H4 (cell line): ENCODE results near the gene OPN1SW. TPM values are rescaled to one million over a fixed set of nuclear protein-coding genes. Genes with fewer than 3 reads are reported as not detected.

ENCODE experiments used
- DNase-seq: peaks from one replicate; pipeline ENCODE4 v3.0.0-alpha.2; 2015; ENCODE audit warnings: low spot score
- total RNA-seq: library from RNA; depleted of rRNA; stranded (reverse); fragments of >200 nt; shearing (Covaris generic); gene quantifications from 2 replicates; pipeline ENCODE4 v1.2.3, GENCODE V29; 2014

OPN1SW gene
- total RNA-seq, 1 experiment from 2014 or later: not detected

DNA sequence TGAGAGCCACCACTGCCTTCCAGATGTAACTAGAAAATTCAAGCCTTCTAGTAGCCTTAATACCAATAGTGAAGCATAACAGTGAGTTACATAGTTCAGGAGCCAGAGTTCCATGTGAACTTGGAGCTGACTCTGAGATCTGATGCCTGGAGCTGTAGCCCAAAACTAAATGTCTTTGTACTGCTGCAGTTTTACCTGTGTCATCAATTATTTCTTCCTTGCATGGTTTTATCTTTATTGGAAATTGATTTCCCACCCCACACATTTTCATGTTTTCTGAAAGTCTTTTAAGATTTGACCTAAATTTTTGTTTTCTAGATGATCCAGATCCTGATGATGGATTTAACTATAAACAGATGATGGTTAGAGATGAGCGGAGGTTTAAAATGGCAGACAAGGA is 17.0 kb downstream of the OPN1SW start:
- DNase-seq: no peak

DNA sequence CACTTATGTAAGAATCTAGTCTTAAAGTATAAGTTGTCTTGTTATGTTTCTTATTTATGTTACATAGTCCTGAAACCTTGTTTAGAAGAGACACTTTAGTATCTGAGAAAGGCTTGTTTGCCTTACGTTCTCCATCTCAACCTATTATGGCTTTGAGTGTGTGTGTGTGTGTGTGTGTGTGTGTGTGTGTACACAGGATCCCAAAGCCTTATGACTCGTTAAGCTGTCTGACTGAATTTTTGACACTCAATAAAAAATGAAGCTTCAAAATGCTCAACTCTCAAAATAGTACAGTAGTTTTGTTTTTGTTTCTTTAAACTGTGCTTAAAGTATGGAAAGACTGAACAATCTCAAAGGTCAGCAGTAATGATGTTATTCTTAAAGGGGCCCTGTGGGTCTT is 18.4 kb downstream of the OPN1SW start:
- DNase-seq: no peak

DNA sequence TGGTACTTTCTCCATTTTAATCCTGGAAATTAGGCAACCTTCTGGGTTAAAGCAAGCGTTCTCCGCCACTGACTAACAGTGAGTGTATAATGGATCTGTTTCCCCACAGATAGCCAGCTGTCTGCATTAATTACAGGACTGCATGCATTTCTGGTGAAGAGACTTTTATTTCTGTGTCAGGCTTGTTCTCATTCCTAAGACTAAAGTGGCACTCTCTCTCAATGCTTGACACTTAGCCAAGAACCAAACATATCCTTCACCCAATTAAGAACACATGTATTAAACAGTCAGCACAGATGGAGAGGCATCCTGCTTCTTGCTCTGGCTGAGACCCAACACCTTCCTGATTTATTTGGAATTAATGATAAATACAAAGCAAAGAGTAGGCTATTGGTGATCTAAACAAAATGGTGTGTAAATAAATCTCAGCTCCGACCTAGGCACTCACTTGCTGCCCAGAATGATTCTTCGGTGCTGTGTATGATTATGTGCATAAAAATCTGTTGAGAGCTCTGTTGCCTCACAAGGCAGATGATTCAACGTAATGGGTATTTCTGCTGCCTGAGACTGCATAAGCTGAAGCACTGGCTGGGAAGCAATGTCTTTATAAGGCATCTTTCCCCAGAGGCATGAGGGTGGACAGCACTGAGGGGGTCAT is 19.6 kb downstream of the OPN1SW start:
- DNase-seq: no peak

DNA sequence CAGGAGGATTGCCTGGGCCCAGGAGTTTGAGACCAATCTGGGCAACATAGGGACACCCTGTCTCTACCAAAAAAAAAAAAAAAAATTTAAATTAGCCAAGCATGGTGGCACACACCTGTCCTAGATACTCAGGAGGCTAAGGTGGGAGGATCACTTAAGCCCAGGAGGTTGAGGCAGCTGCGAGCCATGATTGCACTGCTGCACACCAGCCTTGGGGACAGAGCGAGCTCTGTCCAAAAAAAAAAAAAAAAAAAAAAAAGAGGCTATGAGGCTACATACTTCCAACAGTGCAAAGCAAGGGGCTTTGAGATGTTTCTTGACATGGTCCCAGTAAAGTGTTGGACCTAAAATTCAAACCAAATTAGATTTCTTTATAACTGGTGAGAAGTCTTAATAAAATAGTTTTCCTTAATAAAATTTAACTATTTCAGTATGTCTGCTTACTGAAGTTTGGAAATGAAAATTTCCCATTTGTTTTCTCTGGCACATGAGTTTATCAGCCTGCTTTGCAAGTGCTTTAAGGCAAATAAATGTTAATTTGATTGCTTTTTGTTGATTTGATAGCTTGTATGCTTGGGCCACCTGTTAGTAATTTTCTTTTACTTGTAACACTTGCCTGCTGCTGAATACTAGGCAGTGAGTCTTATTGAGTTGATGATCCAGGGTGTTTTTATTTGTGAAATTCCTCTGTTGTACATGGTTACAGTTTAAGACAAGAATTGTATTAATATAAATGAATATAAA is 20.3 kb downstream of the OPN1SW start:
- DNase-seq: no peak

DNA sequence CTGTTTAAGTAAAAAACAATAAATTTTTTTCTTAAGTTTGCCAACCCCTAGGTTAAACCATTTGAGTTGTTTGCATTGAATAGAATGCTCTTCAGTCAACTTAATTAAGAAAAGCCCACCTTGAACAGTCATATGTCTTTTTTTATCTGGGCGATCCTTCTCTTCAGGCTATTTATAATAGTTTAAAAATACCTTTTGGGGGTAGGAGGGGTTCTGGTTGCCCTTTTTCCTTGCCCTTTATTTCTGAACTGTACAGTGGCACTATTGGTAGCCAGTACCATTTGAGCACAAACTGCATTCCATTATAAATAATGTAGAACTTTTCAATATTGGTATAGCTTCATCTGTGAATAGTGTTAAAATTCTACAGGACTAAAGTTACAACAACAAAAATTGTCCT is 23.3 kb downstream of the OPN1SW start:
- no peak for DNase-seq

DNA sequence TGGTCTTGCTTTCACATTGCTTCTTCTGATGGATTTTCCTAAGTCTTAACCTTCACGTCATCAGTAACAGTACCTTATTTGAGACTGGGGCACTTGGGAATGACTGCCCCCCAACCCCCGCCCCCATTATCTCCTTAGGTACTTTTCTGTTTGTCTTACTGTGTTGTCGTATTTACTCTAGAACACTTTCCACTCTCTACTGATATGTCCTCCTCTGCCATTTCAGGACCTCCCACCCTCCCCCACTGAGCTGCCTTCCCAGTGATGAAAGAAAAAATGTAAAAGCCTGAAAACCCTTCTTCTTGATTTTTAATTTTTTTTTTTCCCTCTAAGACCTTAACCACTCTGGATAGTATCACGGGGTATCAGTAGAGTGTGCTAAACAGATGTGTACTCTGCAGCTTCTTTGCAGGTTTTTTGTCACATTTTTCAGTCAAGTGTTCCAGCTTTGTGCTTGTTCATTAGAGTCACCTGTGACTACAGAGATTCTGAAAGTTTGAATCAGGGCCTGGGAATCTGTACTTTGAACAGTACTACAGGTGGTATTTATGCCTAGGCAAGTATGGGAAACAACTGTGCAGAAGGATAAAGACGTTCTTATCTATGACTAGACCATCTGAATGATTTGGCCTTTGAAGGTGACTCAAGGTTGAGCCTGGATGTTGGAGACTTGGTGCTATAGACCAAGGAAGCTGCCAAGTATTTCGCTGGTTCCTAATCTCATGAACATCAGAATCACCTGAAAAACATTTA is 28.1 kb downstream of the OPN1SW start:
- DNase-seq: no peak

DNA sequence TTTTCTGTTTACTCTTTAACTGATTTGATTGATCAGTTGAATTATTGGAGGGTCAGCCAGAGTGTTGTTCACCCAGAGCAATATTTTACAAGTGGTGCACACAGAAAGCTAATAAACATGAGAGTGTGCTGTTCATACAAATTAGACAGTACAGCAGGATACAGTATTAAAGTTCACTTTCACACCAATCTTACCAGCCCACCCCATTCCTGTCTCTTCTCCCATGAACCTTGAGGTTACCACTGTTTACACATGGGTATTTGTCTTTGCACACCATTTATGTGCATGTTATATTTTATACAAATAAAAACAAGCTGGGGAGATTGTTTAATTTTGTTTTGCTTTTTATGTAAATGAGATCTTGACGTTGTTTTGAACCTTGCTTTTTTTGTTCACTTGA is 29.9 kb downstream of the OPN1SW start:
- DNase-seq: no peak

DNA sequence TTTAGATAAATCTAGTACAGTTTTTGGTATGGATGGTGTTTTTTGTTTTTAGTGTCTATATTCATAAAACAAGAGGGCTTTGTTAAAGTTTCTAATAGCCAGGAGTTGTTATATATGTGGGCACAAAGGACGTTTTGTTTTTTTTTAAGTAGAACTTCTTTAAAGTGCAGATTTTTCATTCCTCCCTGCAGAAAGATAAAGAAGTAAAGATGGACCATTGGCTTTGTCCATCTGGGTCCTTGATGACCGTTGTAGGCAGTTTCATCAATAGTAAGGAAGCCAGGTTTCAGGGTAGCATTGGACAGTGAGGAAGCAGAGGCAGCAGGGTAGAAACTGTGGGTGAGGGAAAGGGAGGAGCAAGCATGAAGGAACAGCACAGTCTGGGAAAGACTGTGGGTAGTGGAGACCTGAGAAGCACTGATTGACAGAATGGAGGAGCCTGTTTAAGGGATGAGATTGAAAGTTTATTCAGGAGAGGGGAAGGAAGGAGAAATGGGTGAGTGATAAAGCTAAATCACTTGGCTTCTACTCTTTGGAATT is 31.2 kb downstream of the OPN1SW start:
- no peak for DNase-seq

DNA sequence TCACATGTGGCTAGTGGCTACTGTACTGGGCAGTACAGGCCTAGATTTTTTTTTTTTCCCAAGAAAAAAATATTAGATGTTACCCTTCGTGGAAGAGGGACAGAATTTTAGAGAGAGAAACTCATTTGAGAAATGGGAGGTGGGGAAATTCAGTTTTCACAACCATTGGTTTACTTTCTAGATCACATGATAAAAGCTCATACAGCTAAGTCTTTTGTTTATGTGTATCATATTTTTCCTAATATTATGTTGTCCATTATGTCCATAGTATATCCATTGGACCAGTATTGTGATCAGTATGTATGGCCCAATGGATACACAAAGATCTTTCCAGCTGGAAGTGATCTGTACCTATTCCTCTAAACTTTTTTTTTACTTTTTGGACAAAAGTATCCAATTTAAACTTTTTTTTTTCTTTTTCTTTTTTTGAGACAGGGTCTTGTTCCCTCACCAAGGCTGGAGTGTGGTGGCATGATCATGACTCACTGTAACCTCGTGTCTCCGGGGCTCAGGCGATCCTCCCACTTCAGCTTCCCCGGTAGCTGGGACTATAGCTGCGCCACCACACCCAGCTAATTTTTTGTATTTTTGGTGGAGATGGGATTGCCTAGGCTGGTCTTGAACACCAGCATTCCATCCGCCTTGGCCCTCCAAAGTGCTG is 32.4 kb downstream of the OPN1SW start:
- no peak for DNase-seq

DNA sequence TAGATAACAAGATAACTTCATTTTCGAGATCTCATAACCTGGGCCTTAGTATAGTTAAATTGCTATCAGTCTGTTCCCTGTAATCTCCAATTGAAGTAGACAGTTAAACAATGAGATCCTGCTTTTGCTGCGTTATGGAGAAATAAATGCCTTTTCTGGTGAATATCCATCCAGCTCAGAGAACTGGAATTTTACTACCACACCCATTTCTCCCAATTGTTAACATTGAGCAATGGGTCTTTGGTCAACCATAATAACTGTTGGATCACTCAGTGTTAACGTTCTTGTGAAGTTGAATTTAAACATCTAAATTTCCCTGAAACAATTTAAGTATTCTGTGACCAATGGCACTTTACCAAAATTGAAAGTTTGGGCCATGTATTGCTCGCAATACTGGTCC is 33.4 kb downstream of the OPN1SW start:
- no peak for DNase-seq

DNA sequence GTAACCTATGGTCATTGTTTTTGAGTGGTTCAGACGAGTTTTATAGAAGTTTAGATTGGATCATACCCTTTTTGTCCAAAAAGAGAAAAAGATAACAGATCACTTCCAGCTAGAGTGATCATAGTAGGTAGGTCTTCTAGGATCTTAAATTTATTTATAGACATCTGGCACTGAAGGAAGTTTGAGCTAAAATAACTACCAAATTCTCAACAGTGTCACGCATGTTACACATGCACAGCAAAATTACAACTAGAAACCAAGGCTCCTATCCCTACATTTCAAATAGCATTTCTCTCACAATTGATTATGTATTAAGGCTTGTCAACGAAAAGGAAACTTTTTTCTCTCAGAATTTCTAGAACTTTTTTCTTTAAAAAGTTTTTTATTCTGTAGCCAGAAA is 34.1 kb downstream of the OPN1SW start:
- no peak for DNase-seq

DNA sequence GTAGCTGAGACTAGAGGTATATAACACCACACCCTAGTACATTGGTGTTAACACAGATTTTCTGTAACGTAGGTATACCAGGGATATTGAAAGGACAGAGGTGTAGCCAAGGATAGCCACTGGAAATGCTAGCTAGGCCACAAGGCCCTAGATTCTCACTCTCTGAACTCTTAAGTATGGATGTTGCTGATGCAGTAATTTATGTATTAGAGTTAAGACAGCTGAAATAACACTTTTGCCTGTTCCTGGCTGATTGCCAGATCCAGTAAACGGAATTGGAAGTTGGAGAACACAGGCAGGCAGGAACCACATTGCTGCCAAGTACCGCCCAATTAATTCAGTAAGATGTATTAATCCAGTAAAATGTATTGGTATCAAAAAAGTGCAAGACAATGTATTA is 34.6 kb downstream of the OPN1SW start:
- DNase-seq: no peak

DNA sequence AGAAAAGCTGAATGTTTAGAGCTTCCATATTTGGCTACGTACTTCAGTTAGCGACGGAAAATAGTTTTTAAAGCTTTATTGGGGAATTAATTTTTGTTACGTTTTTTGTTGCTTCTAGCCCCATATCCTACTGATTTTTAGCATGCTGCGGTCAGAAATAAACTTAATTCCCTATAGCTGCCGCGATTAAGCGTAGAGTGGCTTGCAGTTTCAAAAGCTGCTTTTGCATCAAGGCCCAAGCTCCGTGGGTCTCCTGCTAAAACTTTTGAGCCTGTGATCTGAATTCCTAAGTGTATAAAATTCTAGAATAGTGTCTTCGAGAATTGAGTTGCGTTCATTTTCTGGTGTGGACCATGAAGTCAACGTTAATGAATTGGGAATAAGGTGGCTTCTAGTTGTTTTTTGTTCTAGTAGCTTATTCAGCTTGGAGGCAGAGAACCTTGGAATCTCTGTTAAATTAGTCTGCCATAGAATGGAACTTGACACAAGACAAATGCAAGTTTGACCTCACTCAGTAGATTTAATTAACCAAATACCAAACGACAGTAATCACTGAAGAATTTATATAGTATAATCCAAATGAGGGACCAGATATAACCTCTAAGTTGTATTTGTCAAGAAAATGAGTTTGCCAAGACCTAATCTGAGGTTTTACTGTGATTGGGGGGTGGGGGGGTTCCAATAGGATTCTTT is 35.5 kb downstream of the OPN1SW start:
- DNase-seq: no peak

DNA sequence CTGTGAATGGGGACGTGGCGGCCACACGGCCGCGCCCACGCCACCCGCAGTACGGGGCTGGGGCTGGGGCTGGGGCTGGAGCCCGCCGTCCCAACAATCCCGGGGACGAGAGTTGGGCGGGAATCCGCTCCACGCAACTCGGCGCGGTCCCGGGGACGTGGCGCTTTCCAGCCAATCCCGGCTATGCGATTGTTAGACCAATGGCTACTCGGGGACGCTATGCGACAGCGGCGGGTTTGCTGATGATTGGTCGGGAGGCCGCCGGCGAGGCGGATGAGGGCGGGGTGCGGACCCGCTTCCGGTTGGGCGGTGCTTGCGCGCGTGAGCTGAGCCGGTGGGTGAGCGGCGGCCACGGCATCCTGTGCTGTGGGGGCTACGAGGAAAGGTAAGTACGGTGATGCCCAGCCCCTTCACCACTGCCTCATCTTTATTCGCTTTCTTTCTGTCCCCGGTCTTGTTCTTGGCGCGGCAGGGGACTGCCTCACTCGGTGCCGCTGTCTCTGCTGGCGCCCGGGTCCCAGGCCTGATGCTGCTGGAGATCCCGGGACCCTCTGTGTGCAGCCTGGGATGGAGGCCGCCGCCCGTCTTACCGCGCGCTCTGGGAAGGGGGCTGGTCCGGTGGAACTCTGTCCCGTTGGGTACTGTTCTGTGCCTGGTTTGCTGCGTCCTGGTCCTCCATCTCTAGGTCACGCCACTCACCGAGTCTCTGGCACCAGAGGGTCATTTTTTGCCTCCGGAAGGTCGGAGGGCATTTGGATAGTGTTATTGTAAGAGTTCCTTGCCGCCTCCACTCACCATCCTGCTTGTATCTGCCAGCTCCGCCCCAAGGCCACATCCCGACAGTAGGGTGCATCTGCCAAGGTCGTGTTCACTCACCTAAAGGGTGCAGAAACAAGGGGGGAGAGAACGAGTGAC is 36.3 kb downstream of the OPN1SW start, which contains the start of gene CALU:
TSS of gene CALU (plus strand) at position 312 of the 915 bp plus-strand sequence. CDS start 9,225 bp downstream, outside the sequence.
- DNase-seq: peak; percentile 97

DNA sequence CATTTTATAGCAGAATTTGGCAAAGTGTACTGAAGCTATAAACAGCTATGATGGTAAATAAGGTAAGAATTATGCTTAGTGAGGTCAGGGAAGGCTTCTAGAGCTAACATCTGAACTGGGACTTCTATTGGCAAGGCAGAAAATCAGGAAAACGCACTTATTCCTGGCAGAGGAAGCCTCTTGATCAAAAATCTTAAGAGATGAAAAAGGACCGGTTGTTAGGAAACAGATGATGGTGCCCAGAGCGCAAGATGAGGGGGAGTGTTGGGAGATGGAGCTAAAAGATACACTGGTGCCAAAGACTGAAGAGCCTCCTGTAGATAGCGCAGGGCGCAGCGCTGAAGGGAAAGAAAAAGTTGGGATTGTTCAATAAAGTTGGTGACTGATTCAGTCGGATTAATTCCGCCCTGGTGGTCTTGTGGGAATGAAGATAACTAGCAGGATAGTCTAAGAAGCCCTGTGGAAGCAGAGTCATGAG is 37.0 kb downstream of the OPN1SW start:
- DNase-seq: no peak

DNA sequence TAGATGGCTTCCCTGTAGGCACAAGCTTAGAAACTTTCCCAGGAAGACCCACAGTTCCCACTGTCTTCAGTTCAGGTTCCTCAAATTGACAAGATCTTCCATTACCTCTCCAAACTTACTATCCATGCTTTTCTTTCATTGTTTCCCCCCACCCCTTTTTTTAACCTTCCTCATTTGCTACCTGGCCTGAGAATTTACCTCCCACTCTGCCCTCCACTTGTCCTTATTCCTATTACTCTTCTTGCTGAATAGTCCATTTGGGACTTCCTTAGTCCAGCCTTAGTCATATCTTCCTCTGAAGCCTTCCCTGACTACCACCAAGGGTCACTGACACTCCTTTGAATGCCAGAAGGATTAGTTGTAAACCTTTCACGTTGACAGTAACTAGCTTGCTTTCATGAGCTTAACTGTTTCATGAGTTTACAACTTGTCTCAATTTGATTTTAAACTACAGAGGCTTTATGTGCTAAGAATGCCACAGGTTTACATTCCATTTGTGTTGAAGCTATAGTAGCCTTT is 37.7 kb downstream of the OPN1SW start:
- DNase-seq: no peak

DNA sequence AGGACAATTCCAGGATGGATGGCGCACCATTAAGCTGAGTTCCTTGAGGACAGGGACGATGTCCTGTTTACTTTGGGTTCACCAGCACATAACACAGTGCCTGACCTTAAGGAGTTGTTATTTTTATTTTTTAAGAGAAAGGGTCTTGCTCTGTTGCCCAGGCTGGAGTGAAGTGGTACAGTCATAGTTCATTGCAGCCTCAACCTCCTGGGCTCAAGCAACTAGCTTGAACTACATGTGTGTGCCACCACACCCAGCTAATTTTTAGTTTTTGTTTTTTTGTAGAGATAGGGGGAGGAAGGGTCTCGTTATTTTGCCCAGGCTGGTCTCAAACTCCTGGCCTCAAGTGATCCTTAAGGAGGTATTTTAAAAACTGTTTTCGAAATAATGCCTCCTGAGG is 38.2 kb downstream of the OPN1SW start:
- no peak for DNase-seq

DNA sequence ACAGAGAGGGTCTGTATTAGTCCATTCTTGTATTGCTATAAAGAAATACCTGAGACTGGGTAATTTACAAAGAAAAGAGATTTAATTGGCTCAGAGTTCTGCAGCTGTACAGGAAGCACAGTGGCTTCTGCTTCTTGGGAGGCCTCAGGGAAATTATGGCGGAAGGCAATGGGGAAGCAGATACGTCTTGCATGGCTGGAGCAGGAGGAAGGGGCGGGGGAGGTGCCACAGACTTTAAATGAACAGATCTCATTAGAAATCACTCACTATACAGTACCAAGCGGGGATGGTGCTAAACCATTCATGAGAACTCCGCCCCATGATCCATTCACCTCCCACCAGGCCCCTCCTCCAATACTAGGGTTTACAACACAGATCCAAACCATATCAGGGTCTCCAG is 40.2 kb downstream of the OPN1SW start:
- DNase-seq: no peak

DNA sequence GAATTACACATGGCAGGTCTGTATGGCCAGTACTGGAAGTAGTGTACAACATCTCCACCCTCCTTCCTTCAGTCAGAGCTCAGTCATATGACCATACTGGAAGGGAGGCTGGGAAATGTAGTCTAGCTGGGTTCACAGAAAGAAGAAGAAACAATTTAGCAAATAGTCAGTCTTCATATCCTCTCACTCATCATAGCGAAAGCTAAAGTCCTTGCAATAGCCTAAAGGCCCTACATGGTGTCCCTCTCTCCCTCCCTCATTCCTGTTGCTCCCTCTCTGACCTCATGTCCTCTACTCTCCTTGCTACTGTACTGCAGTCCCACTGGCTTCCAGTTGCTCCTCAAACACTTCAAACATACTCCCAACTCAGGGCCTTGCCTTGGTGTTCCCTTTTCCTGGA is 40.7 kb downstream of the OPN1SW start:
- no peak for DNase-seq

DNA sequence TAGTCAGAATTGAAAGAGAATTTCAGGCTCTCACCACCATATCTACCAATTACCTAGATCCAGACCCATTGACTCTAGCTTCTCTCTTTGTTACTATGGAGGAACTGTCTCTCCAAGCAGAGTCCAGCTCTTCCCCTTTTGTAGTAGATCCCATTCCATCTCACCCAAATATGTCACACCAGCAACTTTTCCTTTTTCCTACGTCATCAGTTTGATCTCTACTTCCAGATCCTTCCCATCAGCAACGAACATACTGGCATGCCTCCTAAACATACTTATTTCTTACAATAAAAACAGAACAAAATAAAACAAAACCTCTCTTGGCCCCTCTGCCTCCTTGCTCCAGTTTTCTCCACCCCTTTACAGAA is 42.3 kb downstream of the OPN1SW start:
- DNase-seq: no peak
